ENCODE results near the gene SGIP1.

- TF ChIP-seq CREB1 (CRISPR knock-in tag; IDR thresholded peaks at IDR 0.05; ENCODE audit: low read depth) (no peak), CTCF (conservative IDR thresholded peaks at IDR 0.05; ENCODE audit: low read depth in 2 of 2) (no peak), EZH2 (IDR thresholded peaks at IDR 0.05; ENCODE audit: low read depth, unreplicated experiment) (no peak), EZH2phosphoT487 (IDR thresholded peaks at IDR 0.05; ENCODE audit: unreplicated experiment) (no peak), POLR2AphosphoS5 (IDR thresholded peaks at IDR 0.05; ENCODE audit: low read depth) (no peak), REST (IDR thresholded peaks at IDR 0.05; ENCODE audit: unreplicated experiment) (no peak), ETS1 (IDR thresholded peaks at IDR 0.05) (no peak), JUNB (IDR thresholded peaks at IDR 0.05; ENCODE audit: unreplicated experiment) (no peak)
Measured at GRCh38 chr1:66526036-66526435, 7.9 kb upstream of the SGIP1 start.

All from GM23338 (cell line).